HEK293T (cell line): ENCODE data around the gene CHKA.

ENCODE experiments used
- ARNT ChIP-seq: fragments of 450-650 bp; IDR thresholded peaks from 2 replicates; pipeline ENCODE4 v1.6.1; 2017; ENCODE audit warnings: mild to moderate bottlenecking
- BHLHE40 ChIP-seq: fragments of 450-650 bp; IDR thresholded peaks from 2 replicates; pipeline ENCODE4 v1.6.1; 2016; ENCODE audit warnings: mild to moderate bottlenecking, moderate library complexity, borderline replicate concordance
- CTBP1 ChIP-seq: fragments of 450-650 bp; IDR thresholded peaks from 2 replicates; pipeline ENCODE4 v1.6.1; 2016; ENCODE audit warnings: borderline replicate concordance
- ELF4 ChIP-seq: fragments of 450-650 bp; IDR thresholded peaks from 2 replicates; pipeline ENCODE4 v1.6.1; 2017; ENCODE audit warnings: antibody characterized with exemption
- FOXA1 ChIP-seq: fragments of 450-650 bp; IDR thresholded peaks from 2 replicates; pipeline ENCODE4 v1.6.1; 2016; ENCODE audit warnings: mild to moderate bottlenecking
- FOXM1 ChIP-seq: fragments of 450-650 bp; IDR thresholded peaks from 2 replicates; pipeline ENCODE4 v1.6.1; 2017; ENCODE audit warnings: mild to moderate bottlenecking, borderline replicate concordance
- NFRKB ChIP-seq: fragments of 450-650 bp; IDR thresholded peaks from 2 replicates; pipeline ENCODE4 v1.6.1; 2016; ENCODE audit warnings: mild to moderate bottlenecking, moderate library complexity
- PKNOX1 ChIP-seq: fragments of 450-650 bp; IDR thresholded peaks from 2 replicates; pipeline ENCODE4 v1.6.1; 2016
- SP1 ChIP-seq: fragments of 450-650 bp; IDR thresholded peaks from 2 replicates; pipeline ENCODE4 v1.6.1; 2017
- SUZ12 ChIP-seq: fragments of 450-650 bp; IDR thresholded peaks from 2 replicates; pipeline ENCODE4 v1.6.1; 2016; ENCODE audit warnings: mild to moderate bottlenecking
- ZNF384 ChIP-seq: fragments of 450-650 bp; IDR thresholded peaks from 2 replicates; pipeline ENCODE4 v1.6.1; 2016

- TF ChIP-seq FOXA1 (no peak), FOXM1 (no peak), ELF4 (no peak), ARNT (no peak), ZNF384 (no peak), CTBP1 (no peak), BHLHE40 (no peak), SP1 (no peak), SUZ12 (no peak), PKNOX1 (no peak), NFRKB (no peak)
These were observed 99.9 kb downstream of the CHKA start for GRCh38 chr11:68021167-68021787.
